GM10248 (cell line): Measurements from ENCODE around the gene SAA2.
"Not testable (repeated sequence)": the region's sequence is repeated elsewhere in the genome, so short reads cannot be mapped to it uniquely, and the experiment has no call there.

ENCODE experiments used
- CTCF ChIA-PET: fragments of 300-600 bp; sonication (Branson Sonifier 250); formaldehyde crosslinking; extraction: SDS; loops from one replicate; lab custom pipeline; 2021; ENCODE audit warnings: antibody characterized with exemption; lab: Yijun Ruan, JAX
- POLR2A ChIA-PET: fragments of 350-650 bp; sonication (Branson Sonifier 250); formaldehyde crosslinking; extraction: SDS; loops from one replicate; lab custom pipeline; 2020; ENCODE audit warnings: antibody characterized with exemption; lab: Yijun Ruan, JAX
- DNase-seq: peaks from one replicate; pipeline ENCODE4 v3.0.0; 2012; ENCODE audit errors: extremely low spot score
- CTCF ChIP-seq: IDR thresholded peaks from 2 replicates; pipeline ENCODE4 v1.5.1; 2012; ENCODE audit warnings: mild to moderate bottlenecking, low read depth; ENCODE audit errors: extremely low read depth, missing control alignments, control extremely low read depth

The SAA2 gene

GRCh38 chr11:18203723-18204122, 44.7 kb downstream of the SAA2 start:
- POLR2A ChIA-PET: no interaction called here
- peak; percentile 64 for DNase-seq
- CTCF ChIA-PET: interaction anchor here (0.6 to 4.2 kb wide), 28 partner anchors 8 to 1189 kb away, joined by 3 to 56 read pairs (median 4); no protein-coding TSS in a partner anchor
- peak; percentile 31 for TF ChIP-seq CTCF

- POLR2A ChIA-PET, CTCF ChIA-PET, DNase-seq: not testable (repeated sequence)
These were observed 50.7 kb downstream of the SAA2 start for GRCh38 chr11:18197738-18198137.

- CTCF ChIA-PET: no interaction called here
- no peak for DNase-seq
- POLR2A ChIA-PET: no interaction called here
- no peak for TF ChIP-seq CTCF
These were observed 51.9 kb downstream of the SAA2 start for GRCh38 chr11:18196532-18196931.
